ENCODE measurements around the gene CERT1.
"Not testable (repeated sequence)": the region's sequence is repeated elsewhere in the genome, so short reads cannot be mapped to it uniquely, and the experiment has no call there.

- not testable (repeated sequence) for TF ChIP-seq KDM1A (IDR thresholded peaks at IDR 0.05; ENCODE audit: low read depth); CEBPB (IDR thresholded peaks at IDR 0.05); SREBF2 (IDR thresholded peaks at IDR 0.05); HDAC2 (IDR thresholded peaks at IDR 0.05); MAFK (IDR thresholded peaks at IDR 0.05; ENCODE audit: partially characterized antibody); POLR2A (IDR thresholded peaks at IDR 0.05; ENCODE audit: low read length); MYC (IDR thresholded peaks at IDR 0.05; ENCODE audit: borderline replicate concordance, low read length); EP300 (IDR thresholded peaks at IDR 0.05); RAD21 (conservative IDR thresholded peaks at IDR 0.05 in 1 of 2, IDR thresholded peaks at IDR 0.05 in 1 of 2); CTCF (IDR thresholded peaks at IDR 0.05); EHMT2 (IDR thresholded peaks at IDR 0.05; ENCODE audit: low read depth); TP53 (CRISPR knock-in tag; IDR thresholded peaks at IDR 0.05); TFCP2L1 (CRISPR knock-in tag; IDR thresholded peaks at IDR 0.05)
Measured at GRCh38 chr5:75533716-75534115, 22.3 kb upstream of the CERT1 start.
